ENCODE data around the gene LGALS3.

LGALS3 gene

GRCh38 chr14:55115460-55115859, 13.6 kb upstream of the LGALS3 start:
- DNase-seq = no peak

GRCh38 chr14:55115861-55116245, 13.2 kb upstream of the LGALS3 start:
- DNase-seq = no peak

- DNase-seq = no peak
Measured at GRCh38 chr14:55116246-55117030, 12.6 kb upstream of the LGALS3 start.

GRCh38 chr14:55117803-55118441, 11.1 kb upstream of the LGALS3 start:
- DNase-seq = no peak

GRCh38 chr14:55118761-55119160, 10.3 kb upstream of the LGALS3 start:
- DNase-seq = no peak

- DNase-seq = no peak
Measured at GRCh38 chr14:55120571-55121495, 8.2 kb upstream of the LGALS3 start.

GRCh38 chr14:55121628-55122439, 7.2 kb upstream of the LGALS3 start:
- no peak for DNase-seq

GRCh38 chr14:55122440-55122986, 6.5 kb upstream of the LGALS3 start:
- DNase-seq = no peak

- DNase-seq = no peak
Measured at GRCh38 chr14:55123101-55123500, 6.0 kb upstream of the LGALS3 start.

GRCh38 chr14:55123852-55124639, 5.0 kb upstream of the LGALS3 start:
- DNase-seq = no peak

GRCh38 chr14:55124774-55125386, 4.2 kb upstream of the LGALS3 start:
- DNase-seq = no peak

- no peak for DNase-seq
Measured at GRCh38 chr14:55125403-55125802, 3.6 kb upstream of the LGALS3 start.

- no peak for DNase-seq
Measured at GRCh38 chr14:55126034-55126433, 3.0 kb upstream of the LGALS3 start.

- no peak for DNase-seq
Measured at GRCh38 chr14:55126932-55127459, 2.1 kb upstream of the LGALS3 start.

- no peak for DNase-seq
Measured at GRCh38 chr14:55127460-55127951, 1.5 kb upstream of the LGALS3 start.

GRCh38 chr14:55128386-55129085, 516 bp upstream of the LGALS3 start:
- no peak for DNase-seq

- peak; percentile 79 for DNase-seq
Measured at GRCh38 chr14:55129428-55130195, 560 bp downstream of the LGALS3 start.

- DNase-seq = no peak
Measured at GRCh38 chr14:55130196-55130550, 1.1 kb downstream of the LGALS3 start.

Measured in retina (tissue), 1 donor.